GM12891 (cell line): ENCODE measurements around the gene LRRC43.

ENCODE experiments used
- POLR2A ChIP-seq: IDR thresholded peaks from 2 replicates; pipeline ENCODE4 v1.6.1; 2011; ENCODE audit warnings: low read depth, low read length, control low read depth
- POLR2AphosphoS5 ChIP-seq: IDR thresholded peaks from 2 replicates; pipeline ENCODE4 v1.6.1; 2011; ENCODE audit warnings: low read depth, low read length, control low read depth
- POU2F2 ChIP-seq: IDR thresholded peaks from 2 replicates; pipeline ENCODE4 v1.6.1; 2011; ENCODE audit warnings: low read depth, mild to moderate bottlenecking, control low read depth, low read length, moderate library complexity
- TAF1 ChIP-seq: IDR thresholded peaks from 2 replicates; pipeline ENCODE4 v1.6.1; 2011; ENCODE audit warnings: low read depth, low read length, control low read depth

DNA sequence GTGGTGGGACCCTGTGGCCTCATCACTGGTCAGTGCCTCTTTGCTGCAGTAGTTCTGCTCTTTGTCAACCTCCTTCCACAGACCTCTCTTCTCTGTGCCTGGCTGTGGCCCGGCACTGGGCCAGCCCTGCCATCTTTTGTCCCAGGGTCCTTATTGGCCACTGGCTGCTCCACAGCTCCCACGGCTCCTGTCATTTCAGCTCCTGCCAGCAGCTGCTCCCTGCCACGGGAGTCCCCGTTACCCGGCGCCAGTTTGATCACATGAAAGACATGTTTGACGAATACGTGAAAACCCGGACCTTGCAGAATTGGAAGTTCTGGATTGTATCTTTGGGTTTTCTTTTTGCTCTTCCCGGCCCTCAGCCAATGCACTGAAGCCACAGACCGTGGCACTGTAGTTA, 44.3 kb upstream of the LRRC43 start:
- TF ChIP-seq POLR2AphosphoS5 (no peak), POU2F2 (no peak), POLR2A (no peak), TAF1 (no peak)
